HFFc6 (cell line): ENCODE results near the gene SLC25A11. TPM values are rescaled to one million over a fixed set of nuclear protein-coding genes. Genes with fewer than 3 reads are reported as not detected.

Experiments
- DNase-seq: peaks from one replicate; pipeline ENCODE4 v3.0.0-alpha.2; 2018
- H3K27ac Mint-ChIP-seq: 2 replicates; pipeline ENCODE4 v1.8.0; 2020; ENCODE audit warnings: mild to moderate bottlenecking, mixed read lengths
- H3K27me3 Mint-ChIP-seq: 2 replicates; pipeline ENCODE4 v1.8.0; 2021; ENCODE audit warnings: mild to moderate bottlenecking, moderate library complexity, mixed read lengths; ENCODE audit not compliant: insufficient read depth
- H3K36me3 Mint-ChIP-seq: 2 replicates; pipeline ENCODE4 v1.8.0; 2021; ENCODE audit warnings: low read depth, mixed read lengths
- H3K4me1 Mint-ChIP-seq: 2 replicates; pipeline ENCODE4 v1.8.0; 2020; ENCODE audit warnings: low read depth, mixed read lengths
- H3K4me3 Mint-ChIP-seq: 2 replicates; pipeline ENCODE4 v1.8.0; 2020; ENCODE audit warnings: mild to moderate bottlenecking, moderate library complexity, mixed read lengths
- H3K9me3 Mint-ChIP-seq: 2 replicates; pipeline ENCODE4 v1.8.0; 2020; ENCODE audit warnings: mild to moderate bottlenecking, mixed read lengths
- CTCF ChIP-seq: fragments of 200-600 bp; sonication (generic); IDR thresholded peaks from 2 replicates; pipeline ENCODE4 v1.5.0; 2021; ENCODE audit warnings: antibody characterized with exemption, mild to moderate bottlenecking
- long read RNA-seq: library from polyadenylated mRNA; unstranded; transcript quantifications from one replicate; pipeline ENCODE4 v2.0.0, GENCODE V29; 2019
- total RNA-seq, 6 experiments: library from RNA; stranded (reverse); fragmentation: NEBNext Ultra II Directional; extraction: Animal tissue kit (Norgen Biotek cat#: 25700); gene quantifications; 2 replicates in 1 of 6; 3 replicates in 5 of 6; pipeline ENCODE4 v1.2.3, GENCODE V29; 2021

The SLC25A11 gene
- total RNA-seq = 10 to 100 TPM; 61.9 to 78.6 (median 64.4) TPM
- long read RNA-seq, transcript SLC25A11-202 (7 exons, 952 nt) = minor isoform, 5 of 154 reads
- long read RNA-seq, transcript SLC25A11-201 (8 exons, 1,897 nt) = major isoform, 138 of 154 reads
- long read RNA-seq, partial matches to known transcripts = 1 of 154 reads
- long read RNA-seq, other reads (novel, unspliced or antisense) = 9 of 154 reads

GRCh38 chr17:4939796-4940554 is at the start of gene SLC25A11, which contains the start of gene RNF167:
Gene SLC25A11, minus strand, starts transcription at chr17:4940046. Its CDS starts 136 bp downstream, at chr17:4939910.
Gene RNF167, plus strand, starts transcription at chr17:4940268. Its CDS starts 642 bp downstream, at chr17:4940910.
- H3K36me3 Mint-ChIP-seq = peaks cover 48% of the 10 kb centered on the region
- peak within 1 kb of the TSS; percentile 100 for H3K27ac Mint-ChIP-seq
- no peak for TF ChIP-seq CTCF
- H3K4me1 Mint-ChIP-seq = peaks cover 53% of the 10 kb centered on the region
- peaks cover 6% of the 10 kb centered on the region for H3K27me3 Mint-ChIP-seq
- H3K9me3 Mint-ChIP-seq = no peaks in the 10 kb centered on the region
- H3K4me3 Mint-ChIP-seq = peak within 1 kb of the TSS; percentile 95
- DNase-seq = peak; percentile 100

GRCh38 chr17:4987767-4988567 is 48.1 kb upstream of the SLC25A11 start:
- no peak for DNase-seq
- Mint-ChIP-seq H3K4me3 (peak overlapping the region; percentile 94), H3K36me3 (peaks cover 26% of the 10 kb centered on the region), H3K27ac (peak overlapping the region; percentile 93), H3K27me3 (no peaks in the 10 kb centered on the region; the same call in none of the 2 replicates), H3K4me1 (peaks cover 47% of the 10 kb centered on the region), H3K9me3 (no peaks in the 10 kb centered on the region)
- no peak for TF ChIP-seq CTCF

GRCh38 chr17:4986951-4987766 is 47.3 kb upstream of the SLC25A11 start, which contains the start of gene CAMTA2:
Gene CAMTA2, minus strand, starts transcription at chr17:4987675. Its CDS starts 1,453 bp downstream, at chr17:4986222.
- peak; percentile 49 for DNase-seq
- H3K9me3 Mint-ChIP-seq = no peaks in the 10 kb centered on the region
- peaks cover 56% of the 10 kb centered on the region for H3K4me1 Mint-ChIP-seq
- peak within 1 kb of the TSS; percentile 94 for H3K4me3 Mint-ChIP-seq
- peaks cover 1% of the 10 kb centered on the region for H3K27me3 Mint-ChIP-seq
- peak within 1 kb of the TSS; percentile 93 for H3K27ac Mint-ChIP-seq
- H3K36me3 Mint-ChIP-seq = peaks cover 34% of the 10 kb centered on the region
- TF ChIP-seq CTCF = peak; percentile 85

- no peak for DNase-seq
- Mint-ChIP-seq H3K27me3 (peaks cover 1% of the 10 kb centered on the region; the same call in 1 of the 2 replicates), H3K4me1 (peaks cover 58% of the 10 kb centered on the region), H3K36me3 (peaks cover 34% of the 10 kb centered on the region), H3K9me3 (no peaks in the 10 kb centered on the region), H3K27ac (peak overlapping the region; percentile 93), H3K4me3 (peak overlapping the region; percentile 94)
- no peak for TF ChIP-seq CTCF
These were observed 46.6 kb upstream of the SLC25A11 start for GRCh38 chr17:4986403-4986802.
